COLO829 (cell line): ENCODE data around the gene DYRK2.

Experiments
- DNase-seq: peaks from one replicate; pipeline ENCODE4 v3.0.0; 2012; ENCODE audit warnings: low spot score

DYRK2 gene

DNA sequence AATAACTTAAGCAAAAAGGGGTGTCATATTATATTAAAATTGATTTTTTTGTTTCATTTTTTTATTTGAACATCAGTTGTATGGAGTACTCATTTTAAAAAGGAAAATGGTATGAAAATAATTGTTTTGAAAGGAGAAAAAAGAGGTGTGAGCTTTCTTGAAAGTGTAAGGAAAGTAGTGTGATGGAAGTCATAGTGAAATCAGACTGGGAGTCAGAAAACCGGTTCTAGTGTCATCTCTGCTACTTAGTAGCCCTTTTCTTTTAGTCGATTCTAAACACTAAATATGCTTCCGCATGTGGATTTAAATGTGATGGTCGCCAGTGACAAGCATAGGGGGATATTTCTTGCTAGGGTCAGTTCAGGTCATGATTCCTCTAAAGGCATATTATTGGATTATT is 1.8 kb upstream of the DYRK2 start:
- DNase-seq: no peak

DNA sequence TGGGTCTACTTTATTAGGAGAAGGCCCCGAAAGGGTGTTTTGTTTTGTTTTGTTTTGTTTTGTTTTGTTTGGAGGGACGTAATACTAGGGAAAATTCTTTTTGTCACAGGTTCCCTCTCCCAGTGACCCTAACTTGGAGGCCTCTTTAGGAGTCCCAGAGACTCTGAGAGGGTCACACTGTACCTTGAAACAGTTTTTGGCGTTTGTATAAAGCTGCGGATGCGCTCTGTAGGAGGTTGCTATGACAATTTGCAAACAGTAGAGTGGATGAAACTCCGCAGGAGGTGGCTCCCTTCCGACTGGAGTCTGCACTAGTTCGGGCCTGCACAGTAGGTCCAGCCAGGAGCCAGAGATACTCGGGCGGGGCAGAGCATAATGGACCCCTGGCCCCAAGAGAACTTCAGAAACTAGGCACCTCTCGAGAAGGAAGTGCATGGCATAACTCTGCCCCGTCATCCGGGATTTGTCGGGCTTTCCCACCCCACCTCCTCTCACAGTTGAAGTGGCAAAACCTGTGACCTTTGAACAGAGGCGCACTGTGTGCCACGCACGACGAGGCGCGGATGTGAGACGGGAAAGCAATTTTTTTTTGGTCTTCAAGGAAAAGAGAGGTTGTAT is 1.3 kb upstream of the DYRK2 start:
- DNase-seq: no peak

DNA sequence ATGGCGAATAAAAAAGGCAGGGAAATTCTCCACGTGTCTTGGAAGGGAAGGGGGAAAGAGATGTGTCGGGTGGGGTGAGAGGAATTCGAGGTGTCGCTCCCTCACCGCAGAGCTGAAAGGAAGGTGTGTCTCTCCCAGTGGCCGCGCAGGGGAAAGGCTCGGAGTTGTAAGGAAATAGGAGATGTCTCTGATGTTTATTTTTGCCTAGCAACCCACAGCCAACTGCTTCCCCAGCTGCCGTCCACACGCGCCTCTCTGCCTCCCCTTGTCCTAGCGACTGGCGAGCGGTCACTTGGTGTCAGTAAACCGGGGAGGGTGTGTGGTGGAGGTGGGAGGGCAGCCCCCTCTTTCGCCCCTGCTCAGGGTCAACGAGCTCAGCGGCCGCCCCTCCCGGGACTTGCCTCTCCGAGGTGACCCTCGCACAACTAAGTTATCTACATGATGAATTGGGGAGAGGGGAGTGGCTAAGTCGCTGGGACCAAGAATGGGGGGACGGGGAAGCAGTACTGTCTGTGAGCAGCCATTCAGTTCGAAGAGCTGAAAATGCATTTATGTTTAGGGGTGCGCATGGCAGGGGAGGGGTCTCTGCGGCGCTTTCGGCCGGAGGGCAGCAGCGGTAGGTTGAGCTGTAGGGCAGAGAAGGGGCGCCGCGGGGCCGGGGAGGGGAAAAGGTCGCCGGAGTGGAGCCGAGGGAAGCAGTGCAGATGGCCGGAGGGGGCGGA is 585 bp upstream of the DYRK2 start:
- DNase-seq: peak; percentile 73

DNA sequence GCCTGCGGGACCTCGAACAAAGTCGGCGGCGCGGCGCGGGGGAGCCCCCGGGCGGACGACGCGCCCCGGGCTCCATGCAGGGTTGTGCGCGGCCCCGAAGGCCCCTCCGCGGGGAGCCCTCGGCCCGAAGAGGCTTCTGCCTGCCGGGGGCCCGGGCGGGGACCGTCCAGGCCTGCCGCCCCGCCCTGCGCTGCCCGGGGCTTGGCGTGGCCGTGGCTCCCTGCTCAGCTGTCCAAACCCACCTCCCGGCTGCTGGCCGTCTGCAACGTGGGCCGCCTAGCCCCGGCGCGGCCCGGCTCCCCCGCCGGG is 670 bp downstream of the DYRK2 start:
- DNase-seq: no peak

DNA sequence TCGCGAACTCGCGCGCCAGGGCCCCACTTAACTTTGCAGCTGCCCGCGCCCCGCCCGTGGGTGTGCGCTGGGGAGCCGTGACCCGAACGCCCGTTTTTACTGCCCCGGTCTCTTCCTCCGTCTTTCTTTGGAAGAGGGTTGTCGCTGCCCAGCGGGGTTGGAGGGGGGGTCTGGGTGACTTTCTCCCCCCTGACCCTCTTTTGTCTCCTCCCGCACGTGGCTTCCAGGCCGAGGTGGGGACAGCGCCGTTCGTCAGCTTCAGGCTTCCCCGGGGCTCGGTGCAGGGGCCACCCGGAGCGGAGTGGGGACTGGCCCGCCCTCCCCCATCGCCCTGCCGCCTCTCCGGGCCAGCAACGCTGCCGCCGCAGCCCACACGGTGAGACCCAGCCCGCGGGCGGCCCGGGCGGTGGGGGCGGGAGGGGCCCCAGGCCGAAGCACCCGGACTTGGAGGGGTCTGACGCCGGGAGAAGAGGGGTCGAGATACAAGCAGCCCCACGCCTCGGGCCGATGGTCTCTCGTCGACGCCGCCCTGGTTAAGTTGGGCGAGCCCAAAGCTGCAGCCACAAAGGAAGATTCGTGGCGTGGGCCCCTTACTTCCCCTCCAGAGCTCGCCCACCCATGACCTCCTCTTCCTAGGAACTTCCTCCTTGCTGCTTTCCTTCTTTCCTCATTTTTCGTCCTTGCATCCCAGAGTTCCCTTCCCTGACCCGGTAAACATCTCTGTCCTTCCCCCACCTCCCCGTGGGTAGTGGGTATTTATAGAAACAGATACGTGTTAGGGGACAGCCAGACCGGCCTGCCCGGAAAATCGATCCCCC is 1.2 kb downstream of the DYRK2 start:
- no peak for DNase-seq

DNA sequence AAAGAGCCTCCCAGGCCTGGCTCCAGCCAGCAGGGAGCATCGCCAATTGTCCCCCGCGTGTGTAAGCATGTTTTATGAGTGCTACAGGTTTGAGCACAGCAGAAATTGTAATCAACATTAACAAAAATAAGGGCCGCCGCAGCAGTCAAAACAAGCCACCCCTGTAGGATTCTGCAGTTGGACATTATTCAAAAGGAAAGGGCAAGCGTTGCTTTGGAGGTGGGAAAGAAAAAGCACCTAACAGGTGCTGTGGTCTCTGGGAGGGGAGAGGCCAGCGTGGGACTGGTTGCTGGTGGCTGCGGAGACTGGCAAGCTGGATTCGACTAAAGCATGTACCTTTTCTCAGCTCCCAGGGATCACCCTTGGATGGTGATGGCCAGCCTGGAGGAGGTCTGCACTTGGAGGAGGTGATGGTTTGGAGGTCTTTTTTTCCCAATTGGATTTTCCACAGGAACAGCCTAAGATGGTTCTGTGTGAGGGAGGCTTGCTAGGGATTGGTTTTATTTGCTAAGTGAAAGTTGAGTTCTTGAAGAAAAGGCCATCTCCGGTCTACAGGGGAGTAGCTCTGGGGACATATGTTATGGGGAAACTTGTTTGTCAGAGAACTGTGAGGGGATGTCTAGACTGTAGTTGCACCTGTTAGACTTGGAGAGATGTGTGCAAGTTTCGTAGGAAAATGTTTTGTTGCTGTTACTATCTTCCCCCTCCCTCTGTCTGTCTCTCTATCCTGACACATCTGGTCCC is 2.0 kb downstream of the DYRK2 start:
- no peak for DNase-seq

DNA sequence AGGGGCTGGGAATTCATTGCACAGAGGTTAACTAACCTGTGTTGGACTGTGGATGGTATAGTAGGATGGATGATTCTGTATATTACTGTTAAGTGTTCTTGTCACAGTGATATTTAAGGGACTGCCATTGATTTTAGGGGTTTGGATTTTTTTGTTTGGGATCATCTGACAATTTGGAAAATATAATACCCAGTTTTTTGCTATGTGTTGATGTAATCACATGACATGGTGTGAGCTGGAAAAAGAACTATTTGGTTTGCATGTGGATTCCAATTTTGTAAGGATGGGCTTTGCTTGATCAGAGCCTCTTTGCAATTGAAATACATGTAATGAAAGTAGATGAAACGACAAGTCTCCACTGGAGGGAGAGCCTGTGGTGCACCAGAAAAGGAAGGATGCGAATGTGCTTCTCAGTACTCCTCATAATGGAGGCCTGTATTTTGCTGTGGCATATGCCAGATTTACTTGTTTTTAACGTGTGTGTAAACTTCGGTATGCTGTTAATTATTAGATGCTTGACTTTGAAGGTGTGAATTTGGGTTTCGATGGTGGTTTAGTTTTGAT is 2.7 kb downstream of the DYRK2 start:
- no peak for DNase-seq

DNA sequence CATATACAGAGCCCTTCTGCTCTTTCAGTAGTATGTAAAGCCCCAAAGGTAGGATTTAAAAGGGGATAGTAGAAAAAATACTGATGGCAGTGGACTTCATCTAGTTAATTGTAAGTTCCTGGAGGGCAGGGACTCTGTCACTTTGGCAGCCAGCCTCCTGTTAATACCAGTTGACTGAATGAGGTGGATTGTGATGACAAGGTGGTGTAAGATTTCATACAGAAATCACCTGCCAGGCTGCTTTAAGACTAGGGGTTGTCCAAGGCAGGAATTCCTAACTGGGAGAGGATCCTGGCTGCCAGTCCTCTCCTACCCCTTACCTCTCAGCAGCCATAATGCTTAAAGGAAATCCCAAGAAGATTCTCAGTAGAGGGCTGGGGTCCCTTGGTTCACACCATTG is 7.3 kb downstream of the DYRK2 start:
- DNase-seq: no peak

DNA sequence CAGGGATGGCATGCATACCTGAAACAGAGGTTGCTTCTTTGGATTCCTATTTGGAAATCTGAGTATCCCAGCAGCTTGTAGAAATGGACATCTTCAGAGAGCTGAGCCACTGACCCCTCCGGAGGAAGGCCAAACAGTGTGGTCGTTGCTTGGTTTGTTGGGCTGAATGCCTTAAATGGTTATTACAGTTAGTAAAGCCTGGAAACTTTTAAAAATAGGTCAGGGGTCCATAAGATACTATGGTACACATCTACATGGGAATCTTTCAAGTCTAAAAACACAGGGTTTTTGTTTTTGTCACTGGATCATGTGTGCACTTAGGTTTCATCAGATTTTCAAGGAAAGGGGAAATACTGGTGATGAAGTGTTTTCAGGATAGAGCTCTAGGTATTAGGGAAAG is 7.7 kb downstream of the DYRK2 start:
- DNase-seq: no peak

DNA sequence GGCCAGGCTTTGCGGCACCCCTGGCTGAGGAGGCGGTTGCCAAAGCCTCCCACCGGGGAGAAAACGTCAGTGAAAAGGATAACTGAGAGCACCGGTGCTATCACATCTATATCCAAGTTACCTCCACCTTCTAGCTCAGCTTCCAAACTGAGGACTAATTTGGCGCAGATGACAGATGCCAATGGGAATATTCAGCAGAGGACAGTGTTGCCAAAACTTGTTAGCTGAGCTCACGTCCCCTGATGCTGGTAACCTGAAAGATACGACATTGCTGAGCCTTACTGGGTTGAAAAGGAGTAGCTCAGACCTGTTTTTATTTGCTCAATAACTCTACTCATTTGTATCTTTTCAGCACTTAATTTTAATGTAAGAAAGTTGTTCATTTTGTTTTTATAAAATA is 9.9 kb downstream of the DYRK2 start:
- DNase-seq: no peak

DNA sequence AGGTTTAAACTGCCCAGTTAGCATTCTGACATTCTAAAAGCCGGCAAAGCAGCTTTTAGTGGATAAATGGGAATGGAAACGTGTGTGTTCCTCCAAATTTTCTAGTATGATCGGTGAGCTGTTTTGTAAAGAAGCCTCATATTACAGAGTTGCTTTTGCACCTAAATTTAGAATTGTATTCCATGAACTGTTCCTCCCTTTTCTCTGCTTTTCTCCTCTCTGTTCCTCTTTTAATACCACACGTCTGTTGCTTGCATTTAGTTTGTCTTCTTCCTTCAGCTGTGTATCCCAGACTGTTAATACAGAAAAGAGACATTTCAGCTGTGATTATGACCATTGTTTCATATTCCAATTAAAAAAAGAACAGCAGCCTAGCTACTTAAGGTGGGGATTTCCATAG is 10.7 kb downstream of the DYRK2 start:
- no peak for DNase-seq

DNA sequence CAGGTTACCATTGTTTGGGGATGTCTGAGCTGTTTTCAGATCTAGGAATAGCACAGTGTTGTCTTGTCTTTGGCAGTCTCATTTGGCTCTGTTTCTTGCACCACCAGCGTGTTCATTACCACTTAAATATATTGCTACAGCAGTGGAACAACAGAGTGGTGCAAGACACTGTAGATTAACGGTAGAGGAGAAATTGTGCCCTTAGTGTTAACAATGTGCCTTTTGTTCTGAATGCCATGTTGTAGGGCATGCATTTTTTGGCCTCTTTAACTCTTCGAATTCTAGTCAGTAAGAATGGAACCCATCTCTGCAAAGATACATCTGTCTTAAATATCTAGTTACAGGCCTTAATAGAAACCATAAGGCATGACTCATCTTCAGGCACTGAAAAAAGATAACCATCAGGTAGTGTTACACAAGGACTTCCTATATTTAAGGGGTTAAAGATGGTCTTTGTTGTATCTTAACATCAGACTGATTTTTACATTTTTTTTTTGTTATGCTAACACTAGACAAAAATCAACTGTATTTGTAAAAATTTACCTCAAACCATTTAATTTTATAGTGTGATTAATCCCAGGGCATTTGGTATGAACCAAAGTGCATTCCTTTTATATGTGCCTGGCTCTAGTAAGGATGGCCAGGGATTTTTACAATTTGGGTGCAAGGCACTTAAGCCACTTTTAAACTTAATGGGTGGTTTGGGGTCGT is 12.9 kb downstream of the DYRK2 start:
- peak; percentile 54 for DNase-seq

DNA sequence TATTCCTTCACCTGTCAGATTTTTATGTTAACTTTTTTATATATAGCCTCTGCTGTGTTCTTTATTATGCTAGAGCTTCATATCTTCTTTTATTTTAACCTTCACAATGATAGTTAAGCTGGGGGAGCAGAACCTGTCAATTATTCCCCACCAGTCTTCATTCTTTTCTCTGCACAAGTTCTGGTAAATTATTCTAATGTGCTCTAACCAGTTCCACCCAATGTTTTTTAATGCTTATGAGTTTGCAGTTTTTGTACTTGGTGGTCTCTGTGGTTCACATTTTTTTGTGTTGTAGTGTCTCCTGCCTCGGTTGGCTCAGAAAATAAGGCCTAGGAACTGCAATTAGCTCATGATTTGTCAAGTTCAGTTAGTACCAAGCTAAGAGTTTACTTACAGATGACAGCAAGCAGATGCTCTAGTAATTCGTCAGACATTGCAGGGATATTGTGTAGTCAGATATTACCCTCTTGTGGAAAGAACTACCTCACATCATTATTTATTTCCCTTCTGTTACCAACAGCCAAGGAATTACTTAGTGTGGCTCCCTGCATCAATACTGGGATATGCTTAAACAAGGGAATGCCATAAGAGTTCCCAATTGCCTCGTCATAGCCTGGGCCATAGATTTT is 14.5 kb downstream of the DYRK2 start:
- DNase-seq: no peak

DNA sequence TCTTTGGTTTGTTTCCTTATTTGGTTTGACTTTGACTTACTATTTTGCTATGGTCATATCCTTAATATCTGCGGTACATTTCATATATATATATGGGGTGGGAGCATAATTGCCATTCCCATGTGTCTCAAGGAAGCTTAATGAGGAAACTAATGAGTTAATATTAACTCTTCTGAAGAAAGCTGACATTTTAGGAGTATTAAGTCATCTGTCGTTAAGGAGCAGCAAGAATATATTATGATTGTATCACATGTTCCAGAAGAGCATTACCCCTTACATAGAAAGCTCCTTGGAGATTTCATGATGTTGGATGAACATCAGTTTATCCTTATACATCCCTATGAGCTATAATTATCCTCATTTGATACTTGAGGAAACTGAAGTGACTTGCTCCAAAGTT is 15.6 kb downstream of the DYRK2 start:
- DNase-seq: no peak

DNA sequence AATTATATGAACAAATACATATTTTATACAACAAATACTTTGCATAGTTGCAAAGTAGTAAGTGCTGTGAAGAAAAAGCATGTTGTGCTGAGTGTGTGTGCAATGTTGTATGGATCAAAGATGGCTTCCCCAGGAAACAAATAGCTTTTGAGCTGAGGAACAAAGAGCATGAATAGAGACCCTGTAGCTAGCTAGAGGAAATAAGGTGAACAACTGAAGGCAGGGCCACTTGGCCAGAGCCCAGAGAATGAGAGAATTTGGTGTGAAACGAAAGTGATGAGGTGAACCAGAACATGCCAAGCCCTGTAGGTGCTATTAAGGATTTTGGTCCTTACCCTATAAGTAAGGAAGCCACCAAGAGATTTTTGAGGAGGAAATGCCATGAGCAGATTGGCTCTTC is 17.1 kb downstream of the DYRK2 start:
- DNase-seq: no peak

DNA sequence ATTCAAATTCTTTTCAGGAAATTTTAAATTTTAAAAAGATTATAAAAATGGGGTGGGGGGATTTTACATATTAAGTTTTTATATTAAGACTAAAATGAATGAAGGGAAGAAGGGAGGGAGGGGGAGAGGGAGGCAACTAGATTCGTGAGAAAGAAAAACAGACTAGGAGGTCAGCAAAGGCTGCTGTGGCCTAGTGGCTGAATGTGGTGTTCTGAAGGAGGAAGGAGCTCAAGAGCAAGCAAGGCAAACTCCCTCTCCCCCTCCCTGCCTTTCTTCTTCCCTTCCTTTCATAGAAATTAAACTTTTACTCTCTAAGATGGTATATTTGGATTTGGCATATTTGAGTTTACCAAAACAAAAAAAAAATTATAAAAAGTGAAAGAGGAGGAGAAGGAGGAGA is 18.1 kb downstream of the DYRK2 start:
- DNase-seq: no peak

DNA sequence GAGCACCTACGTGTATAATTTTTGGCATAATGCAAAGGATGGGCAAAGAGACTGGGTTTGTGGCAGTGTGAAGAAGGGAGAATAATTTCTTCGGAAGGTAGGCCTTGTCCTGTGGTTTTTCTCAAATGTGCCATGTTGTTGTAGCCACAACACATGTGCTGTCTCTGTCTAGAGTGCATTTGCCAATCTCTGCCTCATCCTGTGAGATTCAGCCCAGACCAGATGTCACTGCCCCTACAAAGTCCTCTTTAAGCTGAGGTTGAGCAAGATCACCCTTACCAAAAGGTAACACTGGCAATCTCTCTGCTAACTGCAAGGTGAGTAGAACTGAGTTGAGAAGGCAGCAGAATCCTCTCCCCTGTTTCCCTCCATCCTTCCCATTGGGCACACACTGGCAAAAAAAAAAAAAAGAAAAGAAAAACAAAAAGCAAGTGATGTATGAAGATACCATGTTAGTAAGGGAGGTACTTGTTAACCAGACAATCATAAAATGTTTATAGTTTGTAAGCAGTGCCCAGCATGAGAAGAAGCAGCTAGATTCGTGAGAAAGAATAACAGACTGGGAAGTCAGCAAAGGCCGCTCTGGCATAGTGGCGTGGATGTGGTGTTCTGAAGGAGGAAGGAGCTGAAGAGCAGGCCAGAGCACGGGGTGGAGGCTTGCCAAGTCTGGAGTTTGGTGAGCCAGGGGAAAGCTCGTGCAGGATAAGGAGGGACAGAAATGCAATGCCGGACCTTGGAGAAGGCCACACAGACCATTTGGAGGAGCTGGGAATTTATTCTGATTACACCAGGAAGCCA is 18.9 kb downstream of the DYRK2 start:
- no peak for DNase-seq

DNA sequence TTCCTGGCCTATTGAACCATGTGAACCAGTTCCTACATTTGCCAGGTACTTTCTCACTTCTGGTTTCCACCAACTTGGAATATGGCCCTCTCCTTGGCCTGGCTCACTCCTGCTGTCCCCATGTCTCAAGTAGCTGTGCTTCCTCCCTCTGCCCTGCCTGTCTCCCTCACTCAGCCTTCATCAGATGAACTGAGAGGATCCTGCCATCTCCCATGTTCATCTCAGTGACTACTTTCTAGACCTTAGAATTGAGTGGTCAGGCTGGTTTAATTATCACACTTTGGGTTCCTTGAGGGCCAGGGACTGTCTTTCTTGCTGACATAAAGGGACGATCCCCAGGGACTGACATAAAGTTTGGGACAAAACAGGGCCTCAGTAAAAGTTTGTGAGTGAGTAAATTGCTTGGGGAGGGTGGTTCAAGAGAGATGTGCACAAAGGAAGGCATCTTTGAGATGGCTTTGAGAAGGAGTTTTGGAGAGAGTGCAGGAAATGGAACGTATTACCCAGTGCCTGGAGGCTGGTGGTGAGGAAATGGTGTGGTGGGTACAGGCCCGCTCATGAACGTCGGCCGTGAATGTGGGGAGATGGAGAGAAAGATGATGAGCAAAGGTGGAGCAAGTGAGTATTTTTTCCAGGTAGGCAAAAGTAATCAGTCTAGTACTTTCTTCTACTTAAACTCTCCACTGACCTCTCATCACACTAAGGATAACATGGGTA is 20.8 kb downstream of the DYRK2 start:
- DNase-seq: no peak

DNA sequence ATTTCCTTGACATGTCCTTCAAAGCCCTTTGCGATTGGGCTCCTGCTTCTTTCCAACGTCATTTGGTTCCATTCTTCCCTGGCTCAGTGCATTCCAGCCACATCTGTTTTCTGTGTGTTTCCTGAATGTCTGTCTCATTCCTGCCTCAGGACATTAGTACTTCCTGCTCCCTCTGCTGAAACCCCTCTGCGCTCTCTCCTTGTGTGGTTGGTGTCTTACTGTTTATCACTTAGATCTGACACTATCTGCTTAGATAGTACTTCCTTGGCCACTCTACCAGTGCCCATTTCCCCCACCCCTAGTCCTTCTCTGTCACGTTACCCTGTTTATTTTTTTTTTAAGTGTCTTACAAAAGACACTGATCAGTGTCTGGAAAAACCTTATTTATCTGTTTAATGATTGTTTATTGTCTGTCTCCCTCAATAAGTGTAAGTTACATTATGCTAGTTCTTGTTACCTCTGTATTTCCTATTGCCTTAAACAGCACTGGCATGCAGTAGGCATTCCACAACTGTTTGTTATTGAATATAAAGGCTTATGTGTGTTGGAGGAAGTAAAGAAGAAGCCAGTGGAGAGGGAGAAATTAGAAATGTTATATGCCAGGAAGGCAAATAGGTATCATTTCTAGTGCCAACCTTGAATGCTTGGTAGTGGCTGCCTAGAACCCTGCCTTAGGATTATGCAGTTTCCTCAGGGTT is 21.5 kb downstream of the DYRK2 start:
- DNase-seq: no peak
